OCI-LY1 (cell line): Measurements from ENCODE around the gene GRIN3B.
A peak's percentile ranks its signal among the peaks of the same experiment; 100 is the strongest.

Source experiments
- H2AFZ ChIP-seq: fragments of 200-600 bp; sonication (generic), shearing (Covaris generic); 2 replicates; pipeline ENCODE4 v1.6.0; 2014; ENCODE audit warnings: antibody characterized with exemption, mild to moderate bottlenecking, low read length
- H3F3A ChIP-seq: fragments of 200-600 bp; sonication (generic), shearing (Covaris generic); 2 replicates; pipeline ENCODE4 v1.6.0; 2014; ENCODE audit warnings: mild to moderate bottlenecking, antibody characterized with exemption, low read length, moderate library complexity; ENCODE audit not compliant: insufficient read depth
- H3K27ac ChIP-seq: fragments of 200-600 bp; sonication (generic); 2 replicates; pipeline ENCODE4 v1.5.1; 2014; ENCODE audit warnings: low read length, mixed run types, mild to moderate bottlenecking, low read depth; ENCODE audit not compliant: poor library complexity, severe bottlenecking
- H3K27me3 ChIP-seq: fragments of 200-600 bp; sonication (generic); 2 replicates; pipeline ENCODE4 v1.6.0; 2014; ENCODE audit warnings: antibody characterized with exemption, mild to moderate bottlenecking, low read length, moderate library complexity; ENCODE audit not compliant: insufficient read depth
- H3K36me3 ChIP-seq: fragments of 200-600 bp; sonication (generic); 2 replicates; pipeline ENCODE4 v1.6.1; 2014; ENCODE audit warnings: mild to moderate bottlenecking, antibody characterized with exemption, low read length, moderate library complexity, mixed read lengths; ENCODE audit not compliant: insufficient read depth
- H3K4me1 ChIP-seq: fragments of 200-600 bp; sonication (generic); 2 replicates; pipeline ENCODE4 v1.5.1; 2014; ENCODE audit warnings: mild to moderate bottlenecking, low read length, moderate library complexity; ENCODE audit not compliant: insufficient read depth, severe bottlenecking
- H3K4me2 ChIP-seq: fragments of 200-600 bp; sonication (generic), shearing (Covaris generic); 2 replicates; pipeline ENCODE4 v1.6.1; 2014; ENCODE audit warnings: low read length
- H3K4me3 ChIP-seq: fragments of 200-600 bp; sonication (generic); 2 replicates; pipeline ENCODE4 v1.5.1; 2014; ENCODE audit warnings: low read length, low read depth, mild to moderate bottlenecking, mixed read lengths; ENCODE audit not compliant: poor library complexity, severe bottlenecking
- H3K79me2 ChIP-seq: fragments of 200-600 bp; shearing (Covaris generic); 2 replicates; pipeline ENCODE4 v1.6.1; 2016; ENCODE audit warnings: mixed run types, low read length, mixed read lengths; ENCODE audit not compliant: insufficient read depth
- H3K9ac ChIP-seq: fragments of 200-600 bp; sonication (generic), shearing (Covaris generic); 2 replicates; pipeline ENCODE4 v1.6.1; 2014; ENCODE audit warnings: mild to moderate bottlenecking, low read length, mixed read lengths
- H3K9me2 ChIP-seq: fragments of 200-600 bp; sonication (generic), shearing (Covaris generic); 2 replicates; pipeline ENCODE4 v1.6.1; 2014; ENCODE audit warnings: low read depth, mild to moderate bottlenecking, low read length, mixed read lengths
- H3K9me3 ChIP-seq: fragments of 200-600 bp; shearing (Covaris generic); 2 replicates; pipeline ENCODE4 v1.6.1; 2014; ENCODE audit warnings: low read length, mixed read lengths
- H4K20me1 ChIP-seq: fragments of 200-600 bp; sonication (generic), shearing (Covaris generic); 2 replicates; pipeline ENCODE4 v1.6.0; 2016; ENCODE audit warnings: mild to moderate bottlenecking, low read length; ENCODE audit not compliant: insufficient read depth
- CTCF ChIP-seq: fragments of 200-600 bp; sonication (generic), shearing (Covaris generic); IDR thresholded peaks from 2 replicates; pipeline ENCODE4 v1.5.1; 2017; ENCODE audit warnings: mild to moderate bottlenecking, antibody characterized with exemption, low read length, moderate library complexity, mixed read lengths
- EZH2 ChIP-seq: fragments of 200-600 bp; sonication (generic), shearing (Covaris generic); IDR thresholded peaks from 2 replicates; pipeline ENCODE4 v1.8.0; 2017; ENCODE audit warnings: borderline replicate concordance, mixed run types, mild to moderate bottlenecking, antibody characterized with exemption, low read length, moderate library complexity, mixed read lengths

Gene GRIN3B

GRCh38 chr19:1025960-1026782 is 26.0 kb downstream of the GRIN3B start, which contains the start of gene CNN2:
Gene CNN2 (plus strand): TSS chr19:1026608. CDS start chr19:1026662, 54 bp downstream.
- H3K9ac ChIP-seq = peak within 1 kb of the TSS; percentile 98
- H3F3A ChIP-seq = peaks cover 5% of the 10 kb centered on the region
- no peaks in the 10 kb centered on the region for H4K20me1 ChIP-seq
- H3K79me2 ChIP-seq = peaks cover 9% of the 10 kb centered on the region
- peak within 1 kb of the TSS; percentile 97 for H3K4me2 ChIP-seq
- peaks cover 15% of the 10 kb centered on the region; the same call in 1 of the 2 replicates for H3K36me3 ChIP-seq
- H3K9me2 ChIP-seq = no peaks in the 10 kb centered on the region
- no peak for TF ChIP-seq EZH2
- no peak for TF ChIP-seq CTCF
- no peaks in the 10 kb centered on the region for H3K27me3 ChIP-seq
- peak within 1 kb of the TSS; percentile 98 for H3K4me3 ChIP-seq
- H3K4me1 ChIP-seq = peaks cover 46% of the 10 kb centered on the region
- H3K9me3 ChIP-seq = no peaks in the 10 kb centered on the region
- no peak within 1 kb of the TSS for H2AFZ ChIP-seq
- peak within 1 kb of the TSS; percentile 88 for H3K27ac ChIP-seq

DNA sequence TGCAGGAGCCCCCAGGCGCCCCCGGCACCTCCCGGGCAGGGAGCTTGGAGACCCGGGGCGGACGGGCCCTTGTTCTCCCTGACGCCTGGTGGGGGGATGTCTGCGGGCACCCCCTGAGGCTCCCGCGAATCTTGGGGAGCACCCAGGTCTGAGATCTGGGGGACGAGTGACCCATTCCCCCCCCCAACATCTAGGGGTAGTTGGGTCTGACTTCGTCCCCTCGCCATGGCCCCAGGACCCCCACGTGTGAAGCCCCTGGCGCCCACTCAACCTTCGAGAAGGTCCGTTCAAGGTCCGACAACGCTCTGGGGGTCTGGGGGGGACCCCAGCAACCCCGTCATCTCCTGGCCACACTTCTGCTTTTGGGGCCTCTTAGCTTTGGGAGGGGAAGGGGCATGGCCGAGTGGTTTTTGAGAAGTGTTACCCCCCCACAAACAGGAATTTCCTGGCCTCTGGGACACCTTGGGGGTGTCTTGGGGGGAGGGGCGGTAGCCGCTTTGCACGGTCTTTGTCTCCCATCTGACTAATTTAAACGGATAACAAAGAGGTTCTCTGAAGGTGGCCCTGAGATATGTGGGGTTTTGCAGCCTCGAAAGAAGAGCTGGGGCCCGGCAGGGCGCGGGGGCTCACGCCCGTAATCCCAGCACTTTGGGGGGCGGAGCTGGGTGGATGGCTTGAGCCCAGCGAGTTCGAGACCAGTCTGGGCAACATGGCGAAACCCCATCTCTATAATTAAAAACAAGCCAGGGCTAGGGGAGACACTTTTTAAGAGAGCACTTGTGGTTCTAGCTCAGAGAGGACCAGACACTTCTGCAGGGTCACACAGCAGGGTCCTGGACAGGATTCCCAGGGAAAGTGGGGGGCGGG is 26.8 kb downstream of the GRIN3B start:
- Histone ChIP-seq H3K4me3 (peak overlapping the region; percentile 98), H3K79me2 (peaks cover 9% of the 10 kb centered on the region), H3K4me1 (peaks cover 40% of the 10 kb centered on the region), H3K9me3 (no peaks in the 10 kb centered on the region), H3K9ac (peak overlapping the region; percentile 98), H3K27ac (peak overlapping the region; percentile 88), H3F3A (peaks cover 5% of the 10 kb centered on the region), H3K36me3 (peaks cover 21% of the 10 kb centered on the region), H3K27me3 (no peaks in the 10 kb centered on the region), H3K4me2 (peak overlapping the region; percentile 97), H3K9me2 (no peaks in the 10 kb centered on the region), H4K20me1 (no peaks in the 10 kb centered on the region), H2AFZ (no peak overlapping the region)
- no peak for TF ChIP-seq CTCF
- no peak for TF ChIP-seq EZH2

GRCh38 chr19:1027650-1028061 is 27.4 kb downstream of the GRIN3B start:
- Histone ChIP-seq H3F3A (peaks cover 3% of the 10 kb centered on the region), H3K4me1 (peaks cover 35% of the 10 kb centered on the region), H3K27ac (peak overlapping the region; percentile 88), H3K9ac (peak overlapping the region; percentile 98), H3K9me3 (no peaks in the 10 kb centered on the region), H4K20me1 (no peaks in the 10 kb centered on the region), H2AFZ (no peak overlapping the region), H3K27me3 (no peaks in the 10 kb centered on the region), H3K9me2 (no peaks in the 10 kb centered on the region), H3K79me2 (peaks cover 9% of the 10 kb centered on the region), H3K36me3 (peaks cover 27% of the 10 kb centered on the region), H3K4me2 (peak overlapping the region; percentile 97), H3K4me3 (peak overlapping the region; percentile 98)
- TF ChIP-seq CTCF (no peak), EZH2 (no peak)
